Gastroesophageal sphincter (tissue), 3 donors: ENCODE data around the gene SETBP1.

Experiments used
- CTCF ChIP-seq, 4 experiments: fragments of 200-600 bp in 2 of 4; fragments of 450-650 bp in 2 of 4; sonication (generic) in 1 of 4; IDR thresholded peaks; one replicate each; pipeline ENCODE4 v1.5.1; 2017 to 2019; ENCODE audit warnings: antibody characterized with exemption in 4 of 4, mild to moderate bottlenecking in 2 of 4, moderate library complexity in 2 of 4
- POLR2AphosphoS5 ChIP-seq: sonication (generic); formaldehyde crosslinking; IDR thresholded peaks from one replicate; pipeline ENCODE4 v1.6.1; 2017; ENCODE audit warnings: antibody characterized with exemption

- TF ChIP-seq CTCF (IDR thresholded peaks at IDR 0.05) (no peak), POLR2AphosphoS5 (no peak)
These were observed 369.1 kb downstream of the SETBP1 start for GRCh38 chr18:45049578-45050319.
